Dendritic cell treated with granulocyte-macrophage colony-stimulating factor and Interleukin-4, amounts not matched to agents 40 ng/mL and 50 ng/mL, for 4 days (primary cell): Measurements from ENCODE around the gene IRF9.
A peak's percentile ranks its signal among the peaks of the same experiment; 100 is the strongest.

Experiments
- H3K27ac Mint-ChIP-seq: one replicate; pipeline ENCODE4 v1.8.0; 2022; ENCODE audit warnings: mild to moderate bottlenecking, mixed read lengths
- H3K27me3 Mint-ChIP-seq: one replicate; pipeline ENCODE4 v1.8.0; 2022; ENCODE audit warnings: mild to moderate bottlenecking, mixed read lengths
- H3K36me3 Mint-ChIP-seq: one replicate; pipeline ENCODE4 v1.8.0; 2022; ENCODE audit warnings: low read depth, mixed read lengths
- H3K4me1 Mint-ChIP-seq: one replicate; pipeline ENCODE4 v1.8.0; 2022; ENCODE audit warnings: low read depth, mixed read lengths
- H3K4me3 Mint-ChIP-seq: one replicate; pipeline ENCODE4 v1.8.0; 2022; ENCODE audit warnings: mild to moderate bottlenecking, moderate library complexity, mixed read lengths
- H3K9me3 Mint-ChIP-seq: one replicate; pipeline ENCODE4 v1.8.0; 2022; ENCODE audit warnings: mixed read lengths
- intact Hi-C: fragments of 100-400 bp; cut with micrococcal nuclease; formaldehyde crosslinking; loops from one replicate; pipeline ENCODE4 v1.15.0; 2022

Gene IRF9

DNA sequence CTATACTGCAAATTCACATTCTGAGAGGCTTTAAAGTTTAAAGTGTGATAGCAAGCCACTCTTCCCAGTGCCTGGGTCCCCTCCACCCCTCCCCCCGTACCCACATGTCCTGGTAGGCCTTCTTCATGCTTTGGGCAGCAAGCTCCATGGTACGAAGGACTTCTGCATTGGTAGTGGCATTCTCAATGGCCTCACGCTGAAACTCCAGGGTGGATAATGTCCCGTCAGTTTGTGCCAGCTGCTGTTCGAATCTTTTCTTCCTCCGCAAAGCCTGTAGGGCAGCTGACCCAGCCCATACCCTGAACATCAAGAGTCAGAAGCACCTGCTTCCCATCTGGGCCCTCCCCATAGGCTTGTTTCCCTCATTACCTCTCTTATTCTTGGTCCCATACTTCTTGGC, 50.2 kb downstream of the IRF9 start:
- peaks cover 83% of the 10 kb centered on the region for H3K36me3 Mint-ChIP-seq
- no peaks in the 10 kb centered on the region for H3K27me3 Mint-ChIP-seq
- no peaks in the 10 kb centered on the region for H3K9me3 Mint-ChIP-seq
- peaks cover 61% of the 10 kb centered on the region for H3K4me1 Mint-ChIP-seq
- H3K27ac Mint-ChIP-seq: peak overlapping the region; percentile 99
- intact Hi-C loops: loop anchor here (10.0 kb wide), 1 partner anchor 97 kb away; the partner anchor contains the start of genes DCAF11 and NRL
- H3K4me3 Mint-ChIP-seq: no peak overlapping the region

DNA sequence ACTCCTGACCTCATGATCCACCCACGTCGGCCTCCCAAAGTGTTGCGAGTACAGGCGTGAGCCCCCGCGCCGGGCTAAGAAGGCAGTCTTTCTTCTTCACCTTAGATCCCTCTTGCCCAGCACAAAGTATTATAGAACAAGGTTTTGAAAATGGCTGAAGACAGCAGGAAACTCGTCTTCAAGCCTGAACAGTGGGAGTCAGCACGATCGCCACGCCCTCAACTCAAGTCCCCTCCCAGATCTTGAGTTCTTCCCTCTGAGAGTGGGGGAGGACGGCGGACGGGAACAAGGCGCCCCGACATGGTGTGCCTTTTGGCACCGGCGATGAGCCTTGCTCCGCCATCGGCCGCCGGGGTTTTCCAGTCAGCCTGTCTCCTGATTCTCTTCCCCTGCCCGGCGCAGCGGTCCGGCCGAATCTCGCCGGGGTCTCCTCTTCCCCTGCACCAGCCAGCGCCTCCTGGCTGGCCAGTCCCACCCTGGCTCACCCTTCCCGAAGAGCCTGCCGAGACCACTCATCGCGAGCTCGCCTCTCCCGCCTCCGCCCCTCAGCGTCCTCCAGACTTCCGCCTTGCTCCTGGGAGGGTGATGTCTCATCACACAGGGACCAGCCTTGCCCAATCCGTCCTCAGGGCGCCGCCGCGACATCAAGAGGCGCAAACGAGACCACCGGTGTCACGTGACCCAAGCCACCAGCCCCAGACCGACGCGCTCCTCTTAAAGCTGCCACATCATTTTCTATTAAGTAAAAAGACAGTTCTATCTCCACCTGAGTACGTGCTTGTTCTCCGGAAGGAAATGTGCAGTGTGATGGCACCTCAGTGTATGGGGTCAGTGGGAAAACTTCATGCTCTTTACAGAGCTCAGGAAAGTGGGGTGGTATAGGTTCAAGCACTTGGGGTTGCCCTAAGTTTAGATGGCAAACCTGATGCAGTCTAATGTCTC, 52.1 kb downstream of the IRF9 start, which contains the start of gene CHMP4A:
Gene CHMP4A (minus strand): TSS at position 565 of the 942 bp plus-strand sequence. CDS start 49 bp downstream, at position 516.
- peaks cover 83% of the 10 kb centered on the region for H3K36me3 Mint-ChIP-seq
- H3K4me1 Mint-ChIP-seq: peaks cover 50% of the 10 kb centered on the region
- H3K9me3 Mint-ChIP-seq: no peaks in the 10 kb centered on the region
- no peaks in the 10 kb centered on the region for H3K27me3 Mint-ChIP-seq
- intact Hi-C loops: loop anchor here (1.0 to 10.0 kb wide), 2 partner anchors 18 to 98 kb away; partner anchors contain the start of genes DCAF11, NRL and TM9SF1
- H3K27ac Mint-ChIP-seq: peak within 1 kb of the TSS; percentile 99
- peak within 1 kb of the TSS; percentile 94 for H3K4me3 Mint-ChIP-seq

DNA sequence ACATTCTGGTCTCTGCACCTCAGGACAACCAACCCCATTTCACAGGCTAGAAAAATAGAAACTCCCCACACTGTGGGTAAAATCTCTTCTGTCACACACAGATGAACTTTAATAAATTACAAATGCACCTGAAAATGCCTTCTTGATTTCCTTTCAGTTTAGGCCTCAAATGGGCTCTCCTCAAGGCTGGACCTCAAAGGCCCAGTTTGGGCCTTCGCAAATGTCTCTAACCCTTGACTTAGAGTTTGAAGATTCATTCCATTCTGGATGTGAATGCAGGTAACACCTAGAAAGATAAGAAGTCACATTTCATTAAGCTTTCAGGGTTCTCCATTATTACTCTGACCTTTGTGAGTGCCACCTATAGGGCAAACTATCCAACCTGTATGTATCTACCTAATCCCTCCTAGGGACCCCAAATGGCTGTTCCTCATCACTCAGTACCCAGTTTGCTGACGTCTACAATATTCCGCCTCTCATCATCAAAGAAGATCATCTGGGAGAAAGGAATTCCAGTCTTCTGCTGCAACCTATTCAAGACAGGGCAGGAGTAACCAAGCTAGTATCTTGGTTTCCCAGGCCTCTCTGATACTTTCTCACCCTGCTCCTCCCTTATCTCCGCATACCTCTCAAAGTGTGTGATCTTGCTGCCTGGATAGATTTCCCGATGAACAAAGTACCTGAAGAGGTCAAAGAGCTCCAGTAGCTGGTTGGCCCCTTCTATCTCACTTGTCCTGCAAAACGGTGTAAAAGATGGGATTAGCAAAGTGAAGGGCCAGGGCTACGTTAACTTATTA, 53.0 kb downstream of the IRF9 start:
- Mint-ChIP-seq H3K4me1 (peaks cover 50% of the 10 kb centered on the region), H3K27me3 (no peaks in the 10 kb centered on the region), H3K4me3 (peak overlapping the region; percentile 94), H3K9me3 (no peaks in the 10 kb centered on the region), H3K36me3 (peaks cover 79% of the 10 kb centered on the region), H3K27ac (peak overlapping the region; percentile 99)
- intact Hi-C loops: loop anchor here (1.0 to 10.0 kb wide), 2 partner anchors 19 to 99 kb away; partner anchors contain the start of genes DCAF11, NRL and TM9SF1

DNA sequence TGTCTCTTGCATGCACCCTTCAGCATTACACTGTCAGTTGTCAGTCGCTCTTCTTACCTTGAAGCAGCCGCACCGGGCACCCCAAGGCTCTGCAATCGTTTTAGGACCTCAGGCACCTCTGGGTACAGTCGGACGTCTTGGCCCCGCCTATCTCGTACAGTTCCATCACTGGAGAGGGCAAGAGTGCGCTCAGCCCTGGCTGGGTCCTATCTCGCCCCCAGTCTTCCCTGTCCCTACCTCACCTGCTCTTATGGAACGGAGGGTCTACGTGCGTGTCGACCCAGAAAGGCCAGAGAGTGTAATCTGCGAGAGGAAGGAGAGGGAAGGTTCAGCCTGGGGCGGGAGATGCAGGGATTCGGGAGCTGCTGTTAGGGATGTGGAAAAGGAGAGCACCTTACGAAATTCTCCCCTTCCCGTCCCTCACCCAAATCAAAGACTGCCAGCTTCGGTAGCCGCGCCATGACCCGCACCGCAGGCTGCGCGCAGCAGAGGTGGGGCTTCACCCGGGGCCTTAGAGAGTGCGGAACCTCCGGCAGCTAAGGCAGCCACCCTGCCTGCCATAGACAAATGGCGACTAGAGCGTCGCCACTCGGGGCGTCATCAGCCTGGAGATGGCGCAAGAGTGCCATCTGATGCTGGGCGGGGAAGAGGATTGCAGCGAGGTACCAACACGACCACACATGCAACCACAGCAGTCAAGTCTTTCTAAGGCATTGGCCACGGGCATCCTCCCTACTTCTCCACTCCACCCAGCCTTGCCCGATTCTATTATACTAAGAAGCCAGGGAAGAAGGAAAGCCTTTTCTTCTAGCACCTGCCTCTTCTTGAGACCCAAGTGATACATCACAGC, 54.7 kb downstream of the IRF9 start, which contains the start of gene MDP1:
Gene MDP1 (minus strand): TSS at position 572 of the 850 bp plus-strand sequence. CDS start 111 bp downstream, at position 461.
- H3K27ac Mint-ChIP-seq: peak within 1 kb of the TSS; percentile 99
- no peaks in the 10 kb centered on the region for H3K9me3 Mint-ChIP-seq
- intact Hi-C loops: loop anchor here (1.0 to 10.0 kb wide), 3 partner anchors 17 to 101 kb away; partner anchors contain the start of genes DCAF11, GMPR2, NEDD8 and NRL
- H3K4me3 Mint-ChIP-seq: peak within 1 kb of the TSS; percentile 90
- H3K4me1 Mint-ChIP-seq: peaks cover 41% of the 10 kb centered on the region
- H3K27me3 Mint-ChIP-seq: no peaks in the 10 kb centered on the region
- peaks cover 71% of the 10 kb centered on the region for H3K36me3 Mint-ChIP-seq
